Activated CD4-positive, CD25-positive, alpha-beta regulatory T cell treated with anti-CD3 and anti-CD28 coated beads, Interleukin-2, amount 50 U/mL, for 72 hours (primary cell): Measurements from ENCODE around the gene TM7SF3.
"Not testable (repeated sequence)": the region's sequence is repeated elsewhere in the genome, so short reads cannot be mapped to it uniquely, and the experiment has no call there.

Source experiments
- DNase-seq: peaks from one replicate; pipeline ENCODE4 v3.0.0; 2021

TM7SF3 gene, protein sequence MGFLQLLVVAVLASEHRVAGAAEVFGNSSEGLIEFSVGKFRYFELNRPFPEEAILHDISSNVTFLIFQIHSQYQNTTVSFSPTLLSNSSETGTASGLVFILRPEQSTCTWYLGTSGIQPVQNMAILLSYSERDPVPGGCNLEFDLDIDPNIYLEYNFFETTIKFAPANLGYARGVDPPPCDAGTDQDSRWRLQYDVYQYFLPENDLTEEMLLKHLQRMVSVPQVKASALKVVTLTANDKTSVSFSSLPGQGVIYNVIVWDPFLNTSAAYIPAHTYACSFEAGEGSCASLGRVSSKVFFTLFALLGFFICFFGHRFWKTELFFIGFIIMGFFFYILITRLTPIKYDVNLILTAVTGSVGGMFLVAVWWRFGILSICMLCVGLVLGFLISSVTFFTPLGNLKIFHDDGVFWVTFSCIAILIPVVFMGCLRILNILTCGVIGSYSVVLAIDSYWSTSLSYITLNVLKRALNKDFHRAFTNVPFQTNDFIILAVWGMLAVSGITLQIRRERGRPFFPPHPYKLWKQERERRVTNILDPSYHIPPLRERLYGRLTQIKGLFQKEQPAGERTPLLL

DNA sequence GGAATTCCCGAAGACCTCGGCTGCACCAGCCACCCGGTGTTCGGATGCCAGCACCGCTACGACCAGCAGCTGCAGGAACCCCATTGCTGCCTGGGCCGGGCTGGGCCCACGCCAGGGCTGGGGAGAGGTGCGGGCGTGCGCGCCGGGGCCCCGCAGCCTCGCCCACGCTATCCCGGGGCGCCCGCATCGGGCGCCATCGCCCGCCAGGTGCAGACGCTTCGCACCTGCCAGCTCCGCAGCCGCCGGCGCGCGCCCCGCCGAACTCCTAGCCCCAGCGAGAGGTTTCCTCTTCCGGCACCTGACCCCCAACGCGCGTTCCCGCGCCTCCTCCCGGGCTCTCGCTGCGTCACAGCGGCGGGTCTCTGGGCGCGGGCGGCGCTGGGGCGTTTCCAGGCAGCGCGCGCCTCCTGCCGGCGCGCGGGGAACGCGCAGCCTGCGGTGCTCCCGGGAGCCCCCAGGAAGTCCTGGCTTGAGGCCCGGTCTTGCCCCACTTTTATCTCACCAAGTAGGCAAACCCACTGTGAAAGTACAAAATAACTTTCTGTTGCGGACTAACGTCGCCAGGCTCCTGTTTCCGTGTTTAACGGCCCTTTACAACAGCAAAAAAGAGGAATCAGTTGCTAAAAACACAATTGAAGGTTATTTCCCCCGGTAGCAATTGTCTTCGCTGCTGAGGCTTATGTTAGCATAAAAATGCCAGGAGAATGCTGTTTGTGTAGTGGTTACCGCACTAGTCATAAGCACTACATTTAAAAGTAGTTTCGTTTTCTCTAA, at the start of gene TM7SF3:
TSS of gene TM7SF3 (minus strand) at position 300 of the 774 bp plus-strand sequence. CDS start at position 84, 216 bp downstream.
- peak; percentile 93 for DNase-seq

DNA sequence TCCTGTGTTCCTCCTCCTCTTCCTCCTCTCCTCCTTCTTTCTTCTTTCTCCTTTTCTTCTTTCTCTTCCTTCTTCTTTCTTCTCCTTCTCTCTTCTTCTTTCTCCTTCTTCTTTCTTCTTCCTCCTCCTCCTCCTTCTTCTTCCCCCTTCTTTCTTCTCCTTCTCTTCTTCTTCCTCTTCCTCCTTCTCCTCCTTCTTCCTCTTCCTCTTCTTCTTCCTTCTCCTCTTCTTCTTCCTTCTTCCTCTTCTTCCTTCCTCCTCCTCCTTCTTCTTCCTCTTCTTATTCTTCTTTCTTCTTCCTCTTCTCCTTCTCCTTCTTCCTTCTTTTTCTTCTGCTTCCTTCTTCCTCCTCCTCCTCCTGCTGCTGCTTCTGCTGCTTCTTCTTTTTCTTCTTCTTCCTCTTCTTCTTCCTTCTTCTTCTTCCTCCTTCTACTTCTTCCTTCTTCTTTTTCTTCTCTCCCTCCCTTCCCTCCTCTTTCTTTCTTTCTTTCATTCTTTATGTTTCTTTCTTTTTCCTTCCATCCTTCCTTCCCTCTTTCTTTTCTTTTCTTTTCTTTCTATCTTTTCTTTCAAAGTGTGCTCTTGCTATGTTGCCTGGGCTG, 49.2 kb upstream of the TM7SF3 start:
- no peak for DNase-seq

DNA sequence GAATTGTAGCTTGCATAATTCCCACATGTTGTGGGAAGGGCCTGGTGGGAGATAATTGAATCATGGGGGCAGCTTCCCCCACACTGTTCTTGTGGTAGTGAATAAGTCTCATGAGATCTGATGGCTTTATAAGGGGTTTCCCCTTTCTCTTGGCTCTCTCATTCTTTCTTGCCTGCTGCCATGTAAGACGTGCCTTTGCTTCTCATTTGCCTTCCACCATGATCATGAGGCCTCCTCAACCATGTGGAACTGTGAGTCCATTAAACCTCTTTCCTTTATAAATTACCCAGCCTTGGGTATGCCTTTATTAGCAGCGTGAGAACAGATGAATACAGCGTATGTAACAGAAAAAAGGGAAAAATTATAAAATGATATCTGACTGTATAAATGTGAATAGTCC, 47.1 kb upstream of the TM7SF3 start:
- DNase-seq, result no peak

DNA sequence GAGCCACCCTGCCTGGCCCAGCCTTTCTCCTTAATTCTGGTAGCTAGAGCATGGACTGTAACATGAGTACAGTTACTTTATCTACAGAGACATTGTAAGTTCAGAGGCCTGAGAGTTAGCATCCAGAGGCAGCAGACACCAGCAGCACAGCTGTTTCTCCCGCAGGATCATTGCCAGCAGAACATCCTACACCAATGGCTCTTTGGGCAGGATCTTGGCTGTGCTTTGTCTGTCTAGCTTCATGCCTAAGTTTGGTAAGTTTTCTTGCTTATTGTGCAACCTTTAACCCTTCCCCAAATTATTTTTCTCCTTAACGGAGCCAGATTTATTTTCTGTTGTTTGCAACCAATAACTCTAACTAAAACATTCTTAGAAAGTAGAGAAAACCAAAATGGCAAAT, 46.6 kb upstream of the TM7SF3 start:
- DNase-seq, result no peak

DNA sequence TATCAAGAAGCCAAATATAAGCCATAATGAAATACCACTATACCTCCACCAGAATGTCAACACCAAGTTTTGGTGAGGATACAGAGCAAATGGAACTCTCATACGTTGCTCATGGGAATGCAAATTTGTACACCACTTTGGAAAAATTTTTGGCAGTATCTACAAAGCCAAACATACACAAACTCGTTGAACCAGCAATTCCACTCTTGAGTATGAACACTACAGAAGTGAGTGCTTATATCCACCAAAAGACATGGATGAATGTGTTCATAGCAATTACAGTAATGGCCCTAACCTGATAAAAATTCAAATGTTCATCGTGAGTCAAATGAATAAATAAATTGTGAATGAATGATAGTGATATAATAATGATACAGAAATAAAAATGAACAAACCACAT, 43.4 kb upstream of the TM7SF3 start:
- DNase-seq, result no peak

DNA sequence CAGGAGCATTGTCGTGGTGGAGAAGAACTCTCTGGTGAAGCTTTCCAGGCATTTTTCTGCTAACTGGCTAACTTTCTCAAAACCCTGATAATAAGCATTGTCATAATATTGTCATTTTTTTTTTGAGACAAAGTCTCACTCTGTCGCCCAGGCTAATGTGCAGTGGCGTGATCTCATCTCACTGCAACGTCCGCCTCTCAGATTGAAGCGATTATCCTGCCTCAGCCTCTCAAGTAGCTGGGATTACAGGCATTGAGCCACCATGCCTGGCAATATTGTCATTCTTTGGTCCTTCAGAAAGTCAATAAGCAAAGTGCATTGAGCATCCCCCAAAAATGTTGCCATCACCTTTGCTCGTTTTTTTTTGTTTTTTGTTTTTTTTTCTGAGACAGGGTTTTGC, 41.8 kb upstream of the TM7SF3 start:
- no peak for DNase-seq

DNA sequence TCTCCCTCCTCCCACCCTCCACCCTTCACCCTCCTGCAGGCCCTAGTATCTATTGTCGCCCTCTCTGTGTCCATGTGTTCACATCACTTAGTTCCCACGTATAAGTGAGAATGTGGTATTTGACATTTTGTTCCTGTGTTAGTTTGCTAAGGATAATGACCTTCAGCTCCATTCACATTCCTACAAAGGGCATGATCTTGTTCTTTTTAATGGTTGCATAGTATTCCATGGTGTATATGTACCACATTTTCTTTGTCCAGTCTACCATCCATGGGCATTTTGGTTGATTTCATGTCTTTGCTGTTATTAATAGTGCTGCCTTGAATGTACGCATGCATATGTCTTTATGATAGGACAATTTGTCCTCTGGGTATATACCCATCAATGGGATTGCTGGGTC, 38.6 kb upstream of the TM7SF3 start:
- DNase-seq, result no peak

DNA sequence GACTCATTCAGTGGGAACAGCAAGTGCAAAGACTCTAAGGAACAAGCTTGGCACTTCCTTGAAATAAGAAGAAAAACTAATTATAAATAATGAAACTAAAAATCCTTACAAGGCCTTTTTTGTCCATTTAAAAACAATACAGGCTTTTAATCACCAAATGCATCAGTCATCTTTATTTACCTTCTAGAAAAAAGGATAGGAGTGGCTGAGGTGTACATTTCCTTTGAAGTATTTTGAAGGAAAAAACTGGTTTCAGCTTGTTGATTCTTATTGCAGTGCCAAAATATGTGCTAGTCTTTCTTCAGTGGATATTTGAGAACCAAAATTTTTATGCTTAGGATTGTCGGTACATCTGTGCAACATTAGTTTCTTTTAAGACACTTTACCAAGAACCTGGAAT, 38.0 kb upstream of the TM7SF3 start:
- no peak for DNase-seq

DNA sequence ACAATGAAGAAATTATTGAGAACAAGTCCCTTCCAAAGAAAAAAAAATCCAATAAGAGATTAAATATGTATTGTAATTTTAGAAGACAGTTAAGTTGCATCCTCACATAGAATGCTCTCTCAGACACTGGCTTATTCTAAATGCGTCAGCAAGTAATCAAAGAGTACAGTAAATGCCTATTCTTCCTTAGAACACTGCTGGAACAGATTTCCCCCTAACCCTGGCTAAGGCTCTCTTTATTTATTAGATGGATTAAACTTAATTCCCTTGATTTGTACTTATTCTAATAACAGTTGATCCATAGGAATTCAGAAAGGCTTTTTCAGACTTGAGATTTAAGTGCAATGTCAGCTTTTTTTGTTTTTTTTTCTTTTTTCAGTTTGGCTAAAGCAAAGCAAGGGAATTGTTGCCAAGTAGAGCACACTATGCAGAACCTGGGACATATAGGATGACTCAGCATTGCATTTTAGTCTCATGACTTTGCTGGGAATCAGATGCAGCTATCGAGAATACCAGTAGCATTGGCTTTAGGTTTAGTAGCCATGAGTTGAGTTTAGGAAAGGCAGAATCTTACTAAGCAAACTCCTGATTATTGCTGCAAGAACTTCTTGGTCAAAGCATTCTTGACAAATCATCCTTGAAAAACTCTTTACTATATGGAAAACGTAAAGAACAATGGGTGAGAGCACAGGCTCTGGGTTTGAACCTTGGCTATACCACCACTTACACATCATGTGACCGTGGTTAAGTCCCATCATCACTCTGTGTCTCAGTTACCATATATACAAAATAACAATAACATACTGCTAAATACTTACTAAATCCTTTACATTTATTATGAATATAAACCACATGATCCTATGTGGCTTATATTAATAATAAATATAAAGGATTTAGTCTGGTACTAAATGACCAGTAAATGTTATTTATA, 34.9 kb upstream of the TM7SF3 start:
- DNase-seq, result no peak

DNA sequence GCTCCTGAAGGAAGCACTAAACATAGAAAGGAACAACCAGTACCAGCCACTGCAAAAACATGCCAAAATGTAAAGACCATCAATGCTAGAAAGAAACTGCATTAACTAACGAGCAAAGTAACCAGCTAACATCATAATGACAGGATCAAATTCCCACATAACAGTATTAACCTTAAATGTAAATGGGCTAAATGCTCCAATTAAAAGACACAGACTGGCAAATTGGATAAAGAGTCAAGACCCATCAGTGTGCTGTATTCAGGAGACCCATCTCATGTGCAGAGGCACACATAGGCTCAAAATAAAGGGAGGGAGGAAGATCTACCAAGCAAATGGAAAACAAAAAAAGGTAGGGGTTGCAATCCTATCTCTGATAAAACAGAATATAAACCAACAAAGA, 27.8 kb upstream of the TM7SF3 start:
- not testable (repeated sequence) for DNase-seq

DNA sequence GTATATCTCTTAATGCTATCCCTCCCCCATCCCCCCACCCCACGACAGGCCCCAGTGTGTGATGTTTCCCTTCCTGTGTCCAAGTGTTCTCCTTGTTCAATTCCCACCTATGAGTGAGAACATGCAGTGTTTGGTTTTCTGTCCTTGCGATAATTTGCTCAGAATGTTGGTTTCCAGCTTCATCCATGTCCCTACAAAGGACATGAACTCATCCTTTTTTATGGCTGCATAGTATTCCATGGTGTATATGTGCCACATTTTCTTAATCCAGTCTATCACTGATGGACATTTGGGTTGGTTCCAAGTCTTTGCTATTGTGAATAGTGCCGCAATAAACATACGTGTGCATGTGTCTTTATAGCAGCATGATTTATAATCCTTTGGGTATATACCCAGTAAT, 26.5 kb upstream of the TM7SF3 start:
- not testable (repeated sequence) for DNase-seq

DNA sequence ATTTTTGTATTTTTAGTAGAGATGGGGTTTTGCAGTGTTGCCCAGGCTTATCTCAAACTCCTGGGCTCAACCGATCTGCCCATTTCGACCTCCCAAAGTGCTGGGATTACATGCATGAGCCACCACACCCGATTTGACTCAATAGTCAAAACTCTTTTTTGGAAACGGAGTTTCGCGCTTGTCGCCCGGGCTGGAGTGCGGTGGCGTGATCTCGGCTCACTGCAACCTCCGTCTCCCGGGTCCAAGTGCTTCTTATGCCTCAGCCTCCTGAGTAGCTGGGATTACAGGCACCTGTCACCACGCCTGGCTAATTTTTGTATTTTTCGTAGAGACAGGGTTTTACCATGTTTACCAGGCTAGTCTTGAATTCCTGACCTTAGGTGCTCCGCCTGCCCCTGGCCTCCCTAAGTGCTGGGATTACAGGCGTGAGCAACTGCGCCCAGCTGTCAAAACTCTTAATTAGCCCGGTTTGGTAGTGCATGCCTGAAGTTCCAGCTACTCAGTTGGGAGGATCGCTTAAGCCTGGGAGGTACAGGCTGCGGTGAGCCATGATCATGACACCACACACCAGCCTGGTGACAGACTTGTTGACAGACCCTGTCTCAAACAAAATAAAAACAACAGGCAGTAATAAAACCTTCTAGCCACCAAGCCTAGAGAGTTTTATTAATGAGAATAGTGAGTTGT, 20.6 kb upstream of the TM7SF3 start:
- DNase-seq, result no peak

DNA sequence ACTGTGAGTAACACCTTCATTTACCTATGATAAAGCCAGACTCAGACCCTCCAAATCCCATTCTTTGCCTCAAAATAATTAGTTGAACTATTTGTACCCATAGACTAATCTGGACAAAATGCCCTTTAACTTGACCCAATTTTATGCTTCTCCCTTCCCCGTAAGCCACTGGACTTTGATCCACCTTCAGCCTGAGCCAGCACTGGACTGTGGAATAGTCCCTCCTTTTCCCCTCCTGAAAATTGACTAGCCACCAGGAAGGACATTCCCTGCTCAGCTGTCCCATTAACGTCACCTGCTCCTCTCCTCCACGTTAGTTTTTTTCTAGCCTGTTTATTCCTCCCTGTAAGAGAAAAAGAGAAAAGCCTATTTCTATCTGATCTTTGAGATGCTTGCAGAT, 18.5 kb upstream of the TM7SF3 start:
- DNase-seq, result no peak

DNA sequence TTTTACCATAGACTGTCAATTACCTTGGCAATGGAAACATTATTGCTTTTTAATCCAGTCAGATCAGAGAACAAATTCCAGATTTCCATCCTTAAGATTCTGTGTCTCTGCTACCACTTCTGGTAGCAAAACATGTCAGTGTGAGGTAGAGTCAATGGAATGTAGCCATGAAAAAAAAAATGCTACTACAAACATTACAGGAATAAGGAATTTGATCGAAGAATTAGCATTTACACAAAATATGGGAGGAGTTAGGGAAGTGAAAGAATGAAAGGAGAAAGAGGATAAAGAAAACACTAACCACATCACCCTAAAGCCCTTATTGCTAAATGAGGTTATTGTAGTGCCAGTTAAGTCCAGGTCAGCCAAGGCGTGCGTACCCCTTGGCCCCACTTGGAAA, 17.3 kb upstream of the TM7SF3 start:
- no peak for DNase-seq

DNA sequence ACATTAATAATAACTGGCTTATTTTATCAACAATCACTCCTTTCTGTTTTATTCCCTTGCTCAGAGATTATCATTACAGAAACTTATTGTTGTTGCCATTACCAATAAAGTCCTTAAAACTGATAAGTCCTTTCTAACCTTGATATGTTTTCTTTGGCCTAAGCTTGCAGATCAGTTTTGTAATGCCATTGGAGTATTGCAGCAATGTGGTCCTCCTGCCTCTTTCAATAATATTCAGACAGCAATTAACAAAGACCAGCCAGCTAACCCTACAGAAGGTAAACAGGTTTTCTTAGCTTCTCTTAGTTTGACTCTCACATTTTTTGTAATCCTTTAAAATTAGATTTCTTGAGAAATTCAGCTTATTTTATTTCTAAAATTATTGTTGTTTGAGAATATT, 12.1 kb upstream of the TM7SF3 start:
- DNase-seq, result no peak

DNA sequence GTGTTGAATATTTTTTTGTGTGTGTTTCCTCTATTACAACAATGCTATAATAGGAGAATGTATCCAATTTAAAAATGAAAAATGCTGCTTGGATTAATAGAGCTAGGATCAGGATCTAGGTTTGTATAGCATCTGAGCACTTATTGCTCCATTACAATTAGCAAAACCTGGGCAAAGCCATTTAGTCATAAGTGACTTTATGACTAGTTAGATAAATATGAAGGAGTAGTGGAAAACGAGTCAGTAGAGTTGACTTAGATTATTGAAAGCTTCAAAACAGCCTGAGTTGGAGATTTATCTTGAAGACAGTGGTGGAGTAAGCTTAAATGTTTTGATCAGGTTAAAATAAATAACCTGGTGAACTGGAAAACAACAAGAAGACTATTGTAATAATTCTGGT, 10.9 kb upstream of the TM7SF3 start:
- DNase-seq, result no peak

DNA sequence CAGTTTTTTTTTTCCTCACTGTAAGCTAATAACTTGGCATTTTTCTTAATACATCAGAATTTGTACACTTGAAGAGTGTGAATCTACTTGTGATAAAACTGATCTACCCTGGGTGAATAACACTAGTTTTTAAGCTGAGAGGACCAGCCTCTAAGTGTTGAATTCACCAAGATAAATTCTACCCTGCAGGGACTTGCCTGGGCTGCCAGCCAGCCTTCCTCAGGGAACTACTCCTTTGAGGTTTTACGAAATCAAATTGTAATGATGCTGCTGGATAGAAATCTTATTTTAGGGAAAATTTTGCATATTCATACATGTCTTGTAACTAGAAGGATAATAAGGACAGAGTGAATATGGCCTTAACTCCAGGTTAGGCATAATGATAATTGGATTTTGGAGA, 10.1 kb upstream of the TM7SF3 start:
- no peak for DNase-seq

DNA sequence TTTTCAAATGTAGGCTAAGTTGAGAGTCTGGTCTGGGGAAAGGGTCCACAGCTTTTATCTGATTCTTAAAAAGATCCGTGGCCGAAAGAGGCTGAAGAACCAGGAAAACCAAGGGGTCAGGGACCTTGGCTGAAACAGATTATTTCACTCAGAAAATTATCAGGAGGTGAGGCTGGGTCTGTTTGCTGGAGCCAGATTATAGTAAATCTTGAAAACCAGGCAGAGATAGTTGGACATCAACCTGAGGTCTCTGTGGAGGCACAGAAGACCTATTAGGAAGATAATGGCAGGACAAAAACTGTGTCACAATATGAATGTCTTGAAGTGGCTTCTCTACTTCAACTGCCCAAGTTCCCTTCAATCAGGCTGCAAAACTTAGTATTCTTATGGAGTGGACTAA, 6.6 kb upstream of the TM7SF3 start:
- no peak for DNase-seq

DNA sequence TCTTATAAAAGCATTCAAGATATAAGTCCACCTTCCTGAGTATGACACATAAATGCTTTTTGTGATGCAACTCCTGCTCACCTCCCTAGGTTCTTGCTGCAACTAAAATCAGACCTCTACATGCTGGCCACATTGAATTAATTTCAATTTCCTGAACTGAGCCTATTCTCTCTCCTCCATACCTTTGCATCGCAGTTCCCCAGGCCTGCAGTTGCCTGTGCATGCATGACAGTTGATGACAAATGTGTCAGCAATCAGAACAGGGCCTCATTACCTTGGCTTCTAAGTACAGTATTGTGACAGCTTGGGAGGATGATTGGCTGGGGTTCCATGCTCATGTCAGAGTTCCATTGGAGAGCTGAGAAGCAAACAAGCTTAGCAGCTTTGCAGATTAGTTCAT, 3.9 kb upstream of the TM7SF3 start:
- DNase-seq, result no peak

DNA sequence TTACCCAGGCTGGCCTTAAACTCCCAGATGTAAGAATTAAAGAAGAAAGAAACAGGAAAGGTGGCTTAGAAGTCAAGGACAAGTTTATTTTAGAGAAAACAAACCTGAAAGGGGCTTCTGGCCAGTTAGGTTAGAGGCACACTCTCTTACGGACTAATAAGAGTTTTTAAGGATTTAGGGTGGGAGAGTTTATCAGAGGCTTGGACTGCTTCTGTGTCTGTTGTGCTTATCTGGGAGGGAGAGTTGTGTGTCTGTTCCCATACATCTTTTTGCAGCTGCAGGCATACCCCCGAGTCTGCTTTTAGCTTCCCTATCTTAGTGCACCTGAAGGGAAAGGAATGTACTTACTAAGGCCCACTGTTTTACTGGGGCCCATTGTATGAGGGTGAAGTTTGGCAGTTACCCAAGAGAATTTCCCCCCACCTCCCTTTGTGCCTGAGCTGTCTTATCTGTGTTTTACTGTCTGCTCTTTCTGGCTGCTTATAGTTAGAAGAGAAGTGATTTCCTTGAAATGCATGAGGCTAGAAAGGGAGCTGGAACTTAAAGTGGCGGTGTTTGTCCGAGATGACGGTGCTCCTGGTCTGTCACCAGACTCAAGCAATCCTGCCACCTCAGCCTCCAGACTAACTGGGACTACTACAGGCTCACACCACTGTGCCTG, 3.1 kb upstream of the TM7SF3 start:
- not testable (repeated sequence) for DNase-seq

DNA sequence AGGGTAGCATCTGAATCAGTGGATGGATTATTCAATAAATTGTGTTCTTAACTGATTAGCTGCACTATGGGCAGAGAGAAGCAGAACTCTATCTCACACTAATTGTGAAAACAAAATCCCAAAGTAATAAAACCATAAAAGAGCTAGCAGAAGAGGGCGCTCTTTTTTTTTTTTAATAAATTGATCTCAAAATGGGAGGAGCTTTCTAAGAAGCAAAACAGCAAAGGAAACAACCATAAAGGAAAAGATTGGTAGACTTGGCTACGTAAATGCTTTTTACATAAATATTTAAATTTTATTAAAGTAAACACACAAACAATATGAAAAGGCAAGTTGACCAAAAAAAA, 1.5 kb upstream of the TM7SF3 start:
- no peak for DNase-seq
